Nephron (organoid): ENCODE results near the gene CFAP52.

Source experiments
- H3K27ac Mint-ChIP-seq, 3 experiments: 2 replicates each; pipeline ENCODE4 v1.8.0; 2020; ENCODE audit warnings: mixed read lengths in 3 of 3, mild to moderate bottlenecking in 2 of 3, moderate library complexity in 1 of 3
- H3K27me3 Mint-ChIP-seq: 2 replicates; pipeline ENCODE4 v1.8.0; 2021; ENCODE audit warnings: low read depth, mild to moderate bottlenecking, moderate library complexity, mixed read lengths
- H3K36me3 Mint-ChIP-seq: 2 replicates; pipeline ENCODE4 v1.8.0; 2020; ENCODE audit warnings: low read depth, mixed read lengths
- H3K4me1 Mint-ChIP-seq: 2 replicates; pipeline ENCODE4 v1.8.0; 2020; ENCODE audit warnings: mixed read lengths
- H3K4me3 Mint-ChIP-seq, 3 experiments: 2 replicates each; pipeline ENCODE4 v1.8.0; 2020; ENCODE audit warnings: mild to moderate bottlenecking in 3 of 3, mixed read lengths in 3 of 3, moderate library complexity in 2 of 3
- H3K9me3 Mint-ChIP-seq: 2 replicates; pipeline ENCODE4 v1.8.0; 2020; ENCODE audit warnings: mixed read lengths
- CTCF ChIP-seq, 3 experiments: fragments of 200-600 bp; sonication (generic); IDR thresholded peaks; one replicate each; pipeline ENCODE4 v1.5.0; 2021; ENCODE audit warnings: antibody characterized with exemption in 3 of 3; ENCODE audit not compliant: unreplicated experiment in 3 of 3

Gene CFAP52

GRCh38 chr17:9669551-9670008 is 93.1 kb downstream of the CFAP52 start:
- H3K4me3 Mint-ChIP-seq = no peak overlapping the region
- peaks cover 11% of the 10 kb centered on the region for H3K9me3 Mint-ChIP-seq
- peaks cover 7% of the 10 kb centered on the region for H3K4me1 Mint-ChIP-seq
- H3K27ac Mint-ChIP-seq = no peak overlapping the region
- no peak for TF ChIP-seq CTCF (IDR thresholded peaks at IDR 0.05; ENCODE audit: unreplicated experiment in 3 of 3)
- peaks cover 21% of the 10 kb centered on the region for H3K27me3 Mint-ChIP-seq
- peaks cover 14% of the 10 kb centered on the region for H3K36me3 Mint-ChIP-seq

GRCh38 chr17:9670596-9670995 is 94.2 kb downstream of the CFAP52 start:
- H3K27ac Mint-ChIP-seq = no peak overlapping the region
- no peak for TF ChIP-seq CTCF (IDR thresholded peaks at IDR 0.05; ENCODE audit: unreplicated experiment in 3 of 3)
- H3K4me3 Mint-ChIP-seq = no peak overlapping the region
- H3K4me1 Mint-ChIP-seq = peaks cover 7% of the 10 kb centered on the region
- peaks cover 4% of the 10 kb centered on the region for H3K36me3 Mint-ChIP-seq
- peaks cover 2% of the 10 kb centered on the region for H3K9me3 Mint-ChIP-seq
- peaks cover 18% of the 10 kb centered on the region for H3K27me3 Mint-ChIP-seq

GRCh38 chr17:9671559-9671958 is 95.1 kb downstream of the CFAP52 start:
- peaks cover 18% of the 10 kb centered on the region for H3K27me3 Mint-ChIP-seq
- peaks cover 3% of the 10 kb centered on the region for H3K36me3 Mint-ChIP-seq
- H3K27ac Mint-ChIP-seq = no peak overlapping the region
- H3K4me1 Mint-ChIP-seq = peaks cover 7% of the 10 kb centered on the region
- no peak for TF ChIP-seq CTCF (IDR thresholded peaks at IDR 0.05; ENCODE audit: unreplicated experiment in 3 of 3)
- H3K9me3 Mint-ChIP-seq = no peaks in the 10 kb centered on the region
- no peak overlapping the region for H3K4me3 Mint-ChIP-seq

- no peak for TF ChIP-seq CTCF (IDR thresholded peaks at IDR 0.05; ENCODE audit: unreplicated experiment in 3 of 3)
Observed at GRCh38 chr17:9672266-9672665, 95.8 kb downstream of the CFAP52 start.

GRCh38 chr17:9672691-9673090 is 96.2 kb downstream of the CFAP52 start:
- Mint-ChIP-seq H3K9me3 (no peaks in the 10 kb centered on the region), H3K27me3 (peaks cover 18% of the 10 kb centered on the region), H3K4me1 (peaks cover 7% of the 10 kb centered on the region), H3K27ac (no peak overlapping the region), H3K4me3 (no peak overlapping the region), H3K36me3 (peaks cover 3% of the 10 kb centered on the region)
- no peak for TF ChIP-seq CTCF (IDR thresholded peaks at IDR 0.05; ENCODE audit: unreplicated experiment in 3 of 3)

More at GRCh38 chr17:9672266-9672665, 95.8 kb downstream of the CFAP52 start:
- Mint-ChIP-seq H3K4me3 (no peak overlapping the region), H3K36me3 (peaks cover 3% of the 10 kb centered on the region), H3K4me1 (peaks cover 7% of the 10 kb centered on the region), H3K27me3 (peaks cover 18% of the 10 kb centered on the region), H3K27ac (no peak overlapping the region), H3K9me3 (no peaks in the 10 kb centered on the region)

- Mint-ChIP-seq H3K4me1 (no peaks in the 10 kb centered on the region), H3K36me3 (peaks cover 24% of the 10 kb centered on the region), H3K9me3 (peaks cover 13% of the 10 kb centered on the region), H3K27me3 (peaks cover 5% of the 10 kb centered on the region), H3K27ac (no peak overlapping the region), H3K4me3 (no peak overlapping the region)
- peak; percentile 26 to 51 (median 34) for TF ChIP-seq CTCF (IDR thresholded peaks at IDR 0.05; ENCODE audit: unreplicated experiment in 3 of 3)
Observed at GRCh38 chr17:9676084-9676483, 99.6 kb downstream of the CFAP52 start.
